NCI-H1930 (cell line): ENCODE results near the gene MAP3K4.

Experiments
- DNase-seq, 2 experiments: peaks; one replicate each; lab custom pipeline; 2025; lab: John Stamatoyannopoulos, UW

Gene MAP3K4

DNA sequence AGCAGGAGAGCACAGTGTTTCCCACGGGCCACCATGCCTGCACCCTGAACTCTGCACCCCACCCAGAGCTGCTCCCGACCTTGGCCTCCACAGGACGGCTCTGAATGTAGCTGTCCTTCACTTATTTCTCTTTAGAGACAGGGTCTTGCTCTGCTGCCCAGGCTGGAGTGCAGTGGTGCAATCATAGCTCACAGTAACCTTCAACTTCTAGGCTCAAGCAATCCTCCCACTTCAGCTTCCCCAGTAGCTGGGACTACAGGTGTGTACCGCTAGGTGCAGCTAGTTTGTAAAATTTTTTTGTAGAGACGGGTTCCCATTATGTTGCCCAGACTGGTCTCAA, 151.4 kb downstream of the MAP3K4 start:
- DNase-seq = no peak

DNA sequence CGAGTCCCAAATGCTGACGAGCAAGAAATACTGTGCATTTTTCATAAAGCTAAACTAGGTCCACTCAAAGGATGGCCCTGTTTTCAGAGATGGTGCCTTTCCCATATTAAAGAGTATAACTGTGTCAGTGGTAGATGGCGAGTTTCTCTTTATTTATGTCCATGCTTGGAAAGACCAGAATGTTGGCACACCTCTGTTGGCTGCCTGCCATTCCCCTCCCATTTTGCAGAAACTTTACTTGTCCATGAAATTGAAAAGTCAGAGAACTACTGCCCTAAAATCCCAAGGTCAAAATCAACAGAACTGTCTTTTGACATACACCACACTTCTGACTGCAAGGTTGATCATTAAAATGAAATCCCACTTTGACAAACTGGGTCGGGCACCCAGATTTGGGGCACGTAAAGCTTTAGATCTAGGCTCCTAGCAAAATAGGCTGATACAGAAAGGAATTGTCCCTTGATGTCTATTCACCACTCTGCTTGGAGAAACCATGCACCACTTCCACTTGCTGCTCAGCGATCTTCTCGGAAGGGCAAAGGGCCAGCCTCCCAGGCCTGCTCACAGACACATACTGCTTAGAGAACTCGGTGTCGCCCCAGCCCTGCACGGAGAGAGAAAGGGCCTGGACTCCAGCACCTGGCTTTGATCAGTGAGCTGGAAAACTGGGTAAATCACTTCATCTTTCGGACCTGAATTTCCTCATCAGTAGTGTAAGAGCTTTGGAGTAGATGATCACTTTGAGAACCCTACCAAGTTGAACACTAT, 152.3 kb downstream of the MAP3K4 start:
- no peak for DNase-seq

DNA sequence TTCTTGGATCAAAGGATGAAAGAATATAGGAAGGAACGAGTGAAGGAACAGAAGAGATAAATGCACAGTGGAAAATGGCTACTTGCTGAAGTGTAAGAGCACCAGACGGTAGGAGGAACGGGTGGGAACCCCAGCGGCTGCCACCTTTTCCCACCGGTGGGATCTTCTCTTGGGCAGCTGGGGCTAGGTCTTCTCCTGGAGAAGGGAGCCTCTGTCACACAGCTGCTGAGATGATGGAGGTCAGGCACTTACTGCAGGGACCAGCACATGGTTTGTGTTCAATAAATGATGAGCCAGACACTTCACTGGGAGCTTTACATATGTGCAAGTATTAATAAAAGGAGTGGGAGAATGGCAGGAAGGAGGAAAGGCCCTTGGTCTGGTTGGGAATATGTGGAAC, 158.6 kb downstream of the MAP3K4 start:
- DNase-seq = no peak

DNA sequence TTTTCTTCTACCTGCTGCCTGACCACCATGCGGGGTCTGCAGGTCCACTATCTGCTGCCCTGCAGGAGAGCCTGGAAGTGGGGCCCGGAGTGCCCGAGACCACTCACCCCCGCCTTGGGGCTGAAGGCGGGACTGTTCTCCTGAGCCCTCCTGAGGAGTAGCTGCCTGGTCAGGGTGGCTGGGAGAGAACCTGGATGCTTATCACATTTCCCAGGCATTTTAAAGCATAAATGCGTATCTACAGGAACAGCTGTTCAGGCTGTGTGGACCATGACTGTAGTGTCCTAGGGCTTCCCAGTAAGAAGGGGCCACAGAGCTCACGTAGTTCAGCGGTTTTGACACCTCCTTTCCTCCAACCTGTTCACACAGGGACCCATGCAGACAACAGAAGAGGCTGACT, 159.0 kb downstream of the MAP3K4 start:
- DNase-seq = no peak

DNA sequence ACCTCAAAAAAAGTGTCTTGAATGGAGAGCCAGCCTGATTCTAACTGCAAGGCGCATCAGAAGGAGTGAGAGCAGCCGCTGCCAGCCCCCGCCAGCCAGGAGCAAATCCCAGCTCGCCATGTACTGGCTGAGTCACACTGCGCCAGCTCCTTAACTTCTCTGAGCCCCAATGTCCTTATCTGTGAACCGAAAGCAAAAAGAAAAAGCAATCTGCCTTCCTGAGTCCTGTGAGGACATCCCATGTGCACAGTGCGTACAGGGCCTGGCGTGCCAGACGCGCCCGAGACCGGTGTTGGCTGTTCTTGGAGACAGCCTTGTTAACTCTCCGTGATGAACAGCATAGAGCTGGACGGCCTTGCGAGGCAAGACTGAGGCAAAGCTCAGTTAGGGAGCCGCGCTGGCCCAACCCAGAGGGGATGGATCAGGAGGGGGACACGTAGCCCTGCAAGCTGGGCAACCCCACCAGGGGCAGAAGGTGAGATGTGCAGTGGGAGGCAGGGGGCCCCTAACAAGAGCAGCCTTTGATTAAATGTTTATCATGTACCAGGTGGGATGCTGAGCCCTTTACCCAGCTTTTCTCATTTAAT, 159.6 kb downstream of the MAP3K4 start:
- no peak for DNase-seq

DNA sequence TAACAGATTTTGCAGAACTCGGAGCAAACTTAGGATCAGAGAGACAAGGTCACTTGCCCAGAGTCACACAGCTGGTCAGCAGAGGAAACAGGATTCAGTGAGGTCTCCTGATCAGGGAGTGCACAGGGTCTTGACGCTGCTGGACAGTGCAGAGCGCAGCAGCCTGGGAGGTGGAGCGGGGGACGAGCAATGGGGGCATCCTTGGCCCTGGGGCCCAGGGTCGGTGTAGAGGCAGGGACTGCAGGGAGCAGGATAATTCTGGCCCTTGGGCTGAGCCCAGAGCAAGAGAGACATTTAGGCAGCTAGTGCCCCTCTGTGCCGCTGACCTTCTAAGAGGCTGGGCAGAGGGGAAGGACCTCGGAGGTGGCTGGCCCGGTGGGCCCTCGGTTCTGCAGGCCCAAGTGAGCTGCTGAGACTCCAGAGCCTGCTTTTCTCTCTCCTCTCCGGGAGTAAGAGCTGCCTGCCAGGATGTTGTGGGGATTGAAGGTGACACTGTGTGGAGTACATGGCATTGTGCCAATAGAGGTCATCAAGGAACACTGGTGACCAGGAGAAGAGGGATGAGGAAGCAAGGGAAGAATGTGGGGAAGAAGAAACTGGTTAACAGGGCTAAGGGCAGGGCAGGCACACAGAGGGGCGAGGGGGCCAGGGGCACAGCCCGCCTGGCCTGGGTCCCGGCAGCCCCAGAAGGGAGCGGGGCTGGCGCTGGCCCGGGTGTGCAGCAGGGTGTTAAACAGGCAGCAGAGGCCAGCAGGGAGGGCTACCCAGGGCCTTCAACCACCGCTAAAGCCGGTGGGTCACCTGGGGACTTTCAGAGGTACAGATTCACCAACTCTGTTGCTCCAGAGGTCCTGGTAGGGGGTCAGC, 160.3 kb downstream of the MAP3K4 start:
- DNase-seq = no peak

DNA sequence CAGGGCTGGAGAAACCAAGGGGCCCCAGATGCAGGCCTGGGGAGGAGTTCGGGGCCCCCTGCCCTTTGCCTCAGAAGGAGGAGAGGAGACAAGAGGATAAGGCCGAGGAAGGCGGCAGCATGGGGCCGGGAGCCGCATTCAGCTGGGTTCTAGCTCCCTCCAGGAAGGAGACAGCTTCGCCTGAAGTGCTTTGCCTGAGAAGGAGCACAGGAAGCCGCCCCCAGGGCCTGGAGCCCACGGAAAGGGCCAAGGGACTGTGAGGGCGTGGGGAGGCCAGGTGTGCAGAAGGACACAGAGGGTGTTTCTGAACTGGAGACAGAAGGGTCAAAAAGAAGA, 160.9 kb downstream of the MAP3K4 start:
- no peak for DNase-seq

DNA sequence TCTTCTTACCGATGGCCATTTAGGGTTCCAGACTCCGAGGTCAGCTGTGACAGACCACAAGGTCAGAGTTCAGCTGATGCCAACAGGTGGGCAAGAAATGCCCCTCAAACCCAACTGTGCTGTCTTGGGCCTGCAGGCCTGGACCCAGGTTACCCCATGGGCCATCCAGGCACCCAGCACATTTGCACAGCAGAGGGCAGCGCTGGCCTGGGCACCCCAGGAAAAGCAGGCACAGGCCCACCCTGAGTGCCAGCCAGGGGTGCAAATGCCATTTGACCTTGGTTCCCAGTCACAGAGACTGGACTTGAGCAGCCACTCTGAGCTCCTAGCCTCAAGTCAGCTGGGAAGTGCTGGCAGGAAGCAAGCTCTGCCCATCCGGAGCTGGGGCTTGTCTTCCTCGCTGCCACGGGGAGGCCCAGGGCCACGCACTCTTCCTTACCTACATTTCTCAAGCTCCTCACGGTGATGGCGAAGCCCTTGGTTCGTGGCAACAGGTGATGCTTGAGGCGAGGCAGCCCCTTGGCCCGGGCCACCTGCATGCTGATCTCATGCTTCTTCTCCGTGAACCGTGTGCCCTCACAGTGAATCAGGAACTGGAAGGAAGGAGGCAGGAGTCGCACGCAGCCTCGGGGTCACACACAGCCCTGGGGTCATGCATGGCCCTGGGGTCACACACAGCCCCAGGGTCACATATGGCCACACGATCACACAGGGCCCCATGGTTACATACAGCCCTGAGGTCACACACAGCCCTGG, 161.5 kb downstream of the MAP3K4 start:
- no peak for DNase-seq

DNA sequence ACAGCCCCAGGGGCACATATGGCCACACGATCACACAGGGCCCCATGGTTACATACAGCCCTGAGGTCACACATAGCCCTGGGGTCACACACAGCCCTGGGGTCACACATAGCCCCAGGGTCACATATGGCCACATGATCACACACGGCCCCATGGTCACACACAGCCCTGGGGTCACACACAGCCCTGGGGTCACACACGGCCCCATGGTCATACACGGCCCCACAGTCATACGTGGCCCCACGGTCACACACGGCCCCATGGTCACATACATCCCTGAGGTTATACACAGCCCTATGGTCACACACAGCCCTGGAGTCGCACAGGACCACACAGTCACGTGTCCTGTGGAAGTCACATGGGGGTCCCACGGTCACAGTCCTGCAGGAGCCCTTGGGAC, 162.2 kb downstream of the MAP3K4 start:
- DNase-seq = no peak

DNA sequence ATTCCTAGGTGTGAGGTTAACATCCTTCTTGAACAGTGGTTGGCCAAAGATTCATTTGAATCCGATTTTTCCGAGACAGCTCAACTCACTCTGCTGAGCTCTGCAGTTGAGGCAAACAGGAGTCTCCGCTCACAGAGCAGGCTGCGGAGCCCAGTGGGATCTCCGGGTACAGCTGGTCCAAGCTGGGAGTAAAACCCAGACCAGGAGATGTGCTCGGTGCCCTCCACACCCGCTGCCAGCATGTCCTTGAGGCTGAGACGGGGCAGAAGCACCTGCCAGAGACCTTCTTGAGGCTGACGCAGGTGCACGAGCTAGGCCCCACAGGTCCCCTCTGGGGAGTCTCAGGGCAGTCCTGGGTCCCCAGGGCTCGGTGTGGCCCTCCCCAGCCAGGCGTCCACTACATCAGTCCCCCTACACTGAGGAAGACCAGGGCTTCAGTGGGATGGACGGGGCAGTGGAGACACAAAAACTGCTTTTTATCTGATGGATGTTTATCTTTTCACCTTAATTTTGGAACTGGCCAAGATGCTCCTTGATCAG, 163.3 kb downstream of the MAP3K4 start:
- no peak for DNase-seq

DNA sequence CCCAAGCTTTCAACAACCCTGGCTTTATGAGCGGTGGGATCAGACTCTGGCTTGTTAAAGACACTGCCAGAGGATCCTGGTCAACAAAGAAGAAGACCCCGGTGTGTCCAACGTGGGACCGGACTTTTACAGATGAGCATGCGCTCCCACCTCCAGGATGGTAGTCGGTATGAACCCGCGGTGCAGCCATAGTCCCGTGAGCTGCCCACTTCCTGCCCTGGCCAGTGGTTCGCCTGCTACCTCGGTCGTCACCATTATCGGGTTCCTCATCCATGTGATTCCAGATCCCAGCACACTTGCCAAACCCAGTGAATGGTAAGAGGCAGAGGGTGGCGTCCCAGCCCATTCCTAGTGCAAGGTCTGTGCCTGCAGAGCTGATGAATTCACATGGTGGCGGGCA, 169.6 kb downstream of the MAP3K4 start:
- no peak for DNase-seq

DNA sequence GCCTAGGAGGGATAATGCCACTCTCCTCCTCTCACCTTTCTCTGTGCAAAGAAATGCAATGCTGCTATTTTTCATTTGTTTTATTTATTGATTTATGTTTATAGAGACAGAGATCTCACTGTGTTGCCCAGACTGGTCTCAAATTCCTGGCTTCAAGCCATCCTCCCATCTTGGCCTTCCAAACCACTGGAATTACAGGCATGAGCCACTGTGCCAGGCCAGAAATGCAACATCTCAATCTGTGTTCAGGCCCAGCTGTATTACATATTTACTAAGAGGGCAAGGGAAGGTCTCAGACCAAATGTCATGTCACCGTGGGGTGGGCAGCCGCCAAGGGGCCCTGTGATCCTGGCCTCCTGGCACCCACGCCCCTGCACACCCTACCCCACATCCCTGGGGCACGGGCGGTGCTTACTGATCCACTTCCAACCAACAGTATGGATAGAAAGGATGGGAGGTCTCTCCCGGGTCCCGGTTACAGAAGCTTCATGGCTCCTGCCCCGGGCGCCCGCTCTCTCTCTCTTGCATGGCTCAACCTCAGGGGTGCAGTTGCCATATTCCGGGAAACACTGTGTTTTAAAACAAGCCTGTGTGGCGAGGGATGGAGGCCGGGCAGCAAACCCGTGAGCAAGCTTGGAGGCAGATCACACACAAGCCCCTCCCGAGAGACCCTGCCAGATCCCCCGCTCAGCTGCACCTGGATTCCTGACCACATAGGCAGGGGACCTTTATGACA, 170.5 kb downstream of the MAP3K4 start:
- DNase-seq = no peak

DNA sequence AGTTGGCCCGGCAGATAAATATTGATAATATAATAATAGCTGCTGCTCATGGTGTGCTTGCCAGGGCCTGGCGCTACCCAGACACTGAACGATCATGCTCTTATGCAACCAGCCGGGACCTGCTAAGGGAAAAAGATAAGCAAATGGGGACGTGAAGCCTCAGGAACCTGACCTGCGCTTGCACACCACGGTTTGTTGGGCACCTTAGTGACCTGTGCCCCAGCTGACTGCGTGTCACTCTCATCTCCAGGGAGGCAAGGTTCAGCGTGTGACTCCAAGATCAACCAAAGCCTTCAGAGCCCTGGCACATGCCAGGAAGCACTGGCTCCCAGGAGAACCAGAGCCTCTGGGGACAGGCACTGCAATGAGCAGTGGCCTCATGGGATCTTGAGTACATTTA, 171.2 kb downstream of the MAP3K4 start:
- DNase-seq = no peak

DNA sequence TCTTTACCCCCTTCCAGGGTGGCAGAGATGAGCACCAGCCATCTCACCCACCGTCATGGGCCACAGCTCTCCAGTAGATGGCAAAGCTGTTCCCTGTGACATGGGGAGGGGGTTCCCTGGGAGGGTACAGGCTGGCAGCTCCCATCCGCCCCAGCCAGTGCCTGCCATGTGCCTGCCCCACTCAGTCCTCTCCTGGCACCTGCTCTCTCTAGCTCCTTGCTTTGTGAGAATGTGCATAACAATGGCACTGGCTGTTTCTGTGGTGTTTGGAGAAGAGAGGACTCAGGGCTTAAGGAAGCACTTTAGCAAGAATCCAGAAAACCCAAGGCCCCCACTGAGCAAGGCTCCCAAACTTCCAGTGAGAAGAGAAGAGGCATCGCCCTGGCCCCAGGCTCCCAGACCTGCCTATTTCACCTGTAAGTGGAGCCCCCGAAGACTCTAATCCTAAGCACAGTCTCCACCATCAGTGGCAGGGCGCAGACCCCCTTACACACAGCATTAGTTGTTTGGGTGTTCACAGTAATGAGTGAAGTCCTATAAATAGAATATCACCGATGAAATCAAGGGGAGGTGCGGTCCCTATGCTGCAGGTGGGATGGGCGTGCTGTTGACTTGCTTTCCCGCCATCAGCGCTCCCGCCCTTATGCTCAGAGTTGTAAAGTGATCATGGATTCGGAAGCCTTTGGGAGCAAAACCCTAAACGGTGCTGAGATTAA, 172.1 kb downstream of the MAP3K4 start:
- no peak for DNase-seq

DNA sequence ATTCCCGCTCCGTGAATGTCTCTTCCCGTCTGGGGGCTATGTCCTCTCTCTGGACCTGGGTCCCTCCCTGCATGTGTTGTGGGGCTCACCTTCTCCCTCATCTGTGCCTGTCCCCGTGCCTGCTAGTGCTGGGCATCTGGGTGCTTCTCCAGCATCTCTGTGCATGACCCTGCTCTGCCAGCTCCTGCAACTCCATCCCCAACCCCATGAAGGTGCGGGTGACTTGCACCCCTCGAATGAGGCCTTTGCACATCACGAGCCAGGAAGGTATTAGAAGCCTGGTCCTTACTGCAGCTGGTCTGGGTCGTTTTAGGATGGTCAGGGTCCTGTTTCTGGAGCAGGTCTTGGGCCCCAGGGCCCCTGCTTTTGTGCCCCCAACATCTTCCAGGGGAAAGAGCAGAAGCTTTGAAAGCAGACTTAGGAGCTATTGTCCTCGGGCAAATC, 172.6 kb downstream of the MAP3K4 start:
- no peak for DNase-seq

DNA sequence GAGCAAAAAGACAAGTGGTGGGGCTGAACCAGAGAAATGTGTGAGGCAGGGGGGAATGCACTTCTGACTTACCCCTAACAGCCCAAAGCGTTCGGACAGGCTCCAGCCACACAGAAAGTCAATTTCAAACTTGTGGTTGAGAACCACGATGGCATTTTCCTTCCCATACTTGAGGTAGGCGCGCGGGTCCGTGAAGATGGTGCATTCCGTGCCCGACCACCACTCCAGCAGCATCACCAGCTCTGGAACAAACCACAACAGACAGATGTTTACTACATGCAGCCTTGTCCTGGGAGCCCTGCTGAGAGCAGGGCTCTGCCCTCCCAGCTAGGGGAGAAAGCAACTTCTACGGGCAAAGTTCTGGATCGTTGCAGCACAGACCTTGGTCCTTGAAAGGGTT, 174.6 kb downstream of the MAP3K4 start:
- no peak for DNase-seq

DNA sequence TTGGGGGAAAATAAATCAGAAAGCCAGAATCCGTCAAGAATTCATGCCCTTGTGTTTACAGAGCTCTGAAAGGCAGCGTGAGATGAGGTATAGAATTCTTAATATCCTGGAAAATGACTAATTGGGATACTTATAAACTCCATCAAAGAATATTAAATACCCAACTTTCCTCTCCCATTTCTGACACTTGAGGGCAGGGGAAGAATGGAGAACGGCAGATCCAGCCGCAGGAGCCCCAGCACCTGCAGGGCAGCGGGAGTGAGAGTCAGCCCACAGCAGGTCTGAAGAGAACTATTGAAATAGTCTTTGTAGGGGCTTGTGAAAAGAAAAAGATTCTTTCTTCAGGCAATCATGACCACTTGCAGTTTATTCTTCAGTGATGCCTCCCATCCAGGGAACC, 175.1 kb downstream of the MAP3K4 start:
- no peak for DNase-seq
